ENCODE measurements around the gene EVI2B.
"Not testable (repeated sequence)": the region's sequence is repeated elsewhere in the genome, so short reads cannot be mapped to it uniquely, and the experiment has no call there.

EVI2B gene

DNA sequence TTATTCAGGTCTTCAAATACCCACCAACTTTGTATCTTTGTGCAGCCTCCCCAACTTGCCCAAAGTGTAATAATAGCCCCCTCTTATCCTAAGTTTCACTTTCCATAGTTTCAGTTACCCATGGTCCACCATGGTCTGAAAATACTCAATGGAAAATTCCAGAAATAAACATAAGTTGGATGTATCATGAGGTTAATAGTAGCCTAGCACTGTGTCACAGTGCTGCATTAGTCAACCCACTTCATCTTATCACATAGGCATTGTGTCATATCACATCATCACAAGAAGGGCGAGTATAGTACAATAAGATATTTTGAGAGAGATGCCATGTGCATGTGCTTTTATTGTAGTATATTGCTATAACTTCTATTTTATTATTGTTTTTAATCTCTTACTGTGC lies 38.7 kb downstream of the EVI2B start:
- no peak for DNase-seq (ENCODE audit: low read depth in 1 of 2, low spot score in 1 of 2)
- in situ Hi-C loops (cut with HindIII; ENCODE audit: low pct_unique_long_range_greater_than_20kb, low sequenced_read_pairs) = no loop called here
- no peak for TF ChIP-seq JUND (IDR thresholded peaks at IDR 0.05; ENCODE audit: low read depth)

GRCh38 chr17:31274252-31274651 lies 39.6 kb downstream of the EVI2B start:
- peak in 1 of 2 experiments; percentile 26 for DNase-seq (ENCODE audit: low read depth in 1 of 2, low spot score in 1 of 2)
- no peak for TF ChIP-seq JUND (IDR thresholded peaks at IDR 0.05; ENCODE audit: low read depth)
- in situ Hi-C loops (cut with HindIII; ENCODE audit: low pct_unique_long_range_greater_than_20kb, low sequenced_read_pairs) = no loop called here

GRCh38 chr17:31273516-31273915 lies 40.3 kb downstream of the EVI2B start:
- no peak for TF ChIP-seq JUND (IDR thresholded peaks at IDR 0.05; ENCODE audit: low read depth)
- DNase-seq (ENCODE audit: low read depth in 1 of 2, low spot score in 1 of 2) = no peak
- in situ Hi-C loops (cut with HindIII; ENCODE audit: low pct_unique_long_range_greater_than_20kb, low sequenced_read_pairs) = no loop called here

- no peak for DNase-seq (ENCODE audit: low read depth in 1 of 2, low spot score in 1 of 2)
- in situ Hi-C loops (cut with HindIII; ENCODE audit: low pct_unique_long_range_greater_than_20kb, low sequenced_read_pairs) = no loop called here
- no peak for TF ChIP-seq JUND (IDR thresholded peaks at IDR 0.05; ENCODE audit: low read depth)
These were observed 41.1 kb downstream of the EVI2B start for GRCh38 chr17:31272803-31273202.

- in situ Hi-C loops (cut with HindIII; ENCODE audit: low pct_unique_long_range_greater_than_20kb, low sequenced_read_pairs) = no loop called here
- DNase-seq (ENCODE audit: low read depth in 1 of 2, low spot score in 1 of 2) = no peak
- TF ChIP-seq JUND (IDR thresholded peaks at IDR 0.05; ENCODE audit: low read depth) = no peak
These were observed 41.6 kb downstream of the EVI2B start for GRCh38 chr17:31272236-31272635.

- no peak for TF ChIP-seq JUND (IDR thresholded peaks at IDR 0.05; ENCODE audit: low read depth)
- DNase-seq (ENCODE audit: low read depth in 1 of 2, low spot score in 1 of 2) = peak in 1 of 2 experiments; percentile 83
- in situ Hi-C loops (cut with HindIII; ENCODE audit: low pct_unique_long_range_greater_than_20kb, low sequenced_read_pairs) = no loop called here
These were observed 44.3 kb downstream of the EVI2B start for GRCh38 chr17:31269578-31269983.

- TF ChIP-seq JUND (IDR thresholded peaks at IDR 0.05; ENCODE audit: low read depth) = no peak
- no peak for DNase-seq (ENCODE audit: low read depth in 1 of 2, low spot score in 1 of 2)
- in situ Hi-C loops (cut with HindIII; ENCODE audit: low pct_unique_long_range_greater_than_20kb, low sequenced_read_pairs) = no loop called here
These were observed 44.7 kb downstream of the EVI2B start for GRCh38 chr17:31269036-31269577.

DNA sequence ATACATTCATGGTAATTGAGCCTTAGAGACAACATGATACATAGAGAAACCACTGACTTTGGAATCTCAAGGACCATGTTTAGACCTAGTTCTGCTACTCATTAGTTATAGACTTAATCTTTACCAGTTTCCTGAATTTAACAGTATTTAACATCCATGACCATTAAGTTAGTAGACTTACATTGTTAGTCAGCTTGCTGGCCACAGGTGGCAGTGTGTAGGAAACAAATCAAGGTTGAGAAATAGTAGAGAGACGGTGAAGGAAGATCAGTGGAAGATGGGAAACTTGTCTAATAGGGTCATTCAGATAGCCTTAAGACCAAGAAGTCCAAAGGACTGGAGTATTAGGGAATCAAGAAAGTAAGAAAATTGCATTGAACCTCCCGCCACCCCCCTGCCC lies 47.8 kb downstream of the EVI2B start:
- TF ChIP-seq JUND (IDR thresholded peaks at IDR 0.05; ENCODE audit: low read depth) = no peak
- peak in 1 of 2 experiments; percentile 23 for DNase-seq (ENCODE audit: low read depth in 1 of 2, low spot score in 1 of 2)
- in situ Hi-C loops (cut with HindIII; ENCODE audit: low pct_unique_long_range_greater_than_20kb, low sequenced_read_pairs) = no loop called here

- in situ Hi-C loops (cut with HindIII; ENCODE audit: low pct_unique_long_range_greater_than_20kb, low sequenced_read_pairs); DNase-seq (ENCODE audit: low read depth in 1 of 2, low spot score in 1 of 2): not testable (repeated sequence)
These were observed 50.9 kb downstream of the EVI2B start for GRCh38 chr17:31262923-31263322.

- in situ Hi-C loops (cut with HindIII; ENCODE audit: low pct_unique_long_range_greater_than_20kb, low sequenced_read_pairs) = no loop called here
- DNase-seq (ENCODE audit: low read depth in 1 of 2, low spot score in 1 of 2) = no peak
- no peak for TF ChIP-seq JUND (IDR thresholded peaks at IDR 0.05; ENCODE audit: low read depth)
These were observed 52.3 kb downstream of the EVI2B start for GRCh38 chr17:31261601-31262000.

GRCh38 chr17:31260151-31260550 lies 53.7 kb downstream of the EVI2B start:
- in situ Hi-C loops (cut with HindIII; ENCODE audit: low pct_unique_long_range_greater_than_20kb, low sequenced_read_pairs) = no loop called here
- DNase-seq (ENCODE audit: low read depth in 1 of 2, low spot score in 1 of 2) = no peak
- TF ChIP-seq JUND (IDR thresholded peaks at IDR 0.05; ENCODE audit: low read depth) = no peak

- in situ Hi-C loops (cut with HindIII; ENCODE audit: low pct_unique_long_range_greater_than_20kb, low sequenced_read_pairs) = no loop called here
- DNase-seq (ENCODE audit: low read depth in 1 of 2, low spot score in 1 of 2) = no peak
- no peak for TF ChIP-seq JUND (IDR thresholded peaks at IDR 0.05; ENCODE audit: low read depth)
These were observed 56.9 kb downstream of the EVI2B start for GRCh38 chr17:31256936-31257335.

DNA sequence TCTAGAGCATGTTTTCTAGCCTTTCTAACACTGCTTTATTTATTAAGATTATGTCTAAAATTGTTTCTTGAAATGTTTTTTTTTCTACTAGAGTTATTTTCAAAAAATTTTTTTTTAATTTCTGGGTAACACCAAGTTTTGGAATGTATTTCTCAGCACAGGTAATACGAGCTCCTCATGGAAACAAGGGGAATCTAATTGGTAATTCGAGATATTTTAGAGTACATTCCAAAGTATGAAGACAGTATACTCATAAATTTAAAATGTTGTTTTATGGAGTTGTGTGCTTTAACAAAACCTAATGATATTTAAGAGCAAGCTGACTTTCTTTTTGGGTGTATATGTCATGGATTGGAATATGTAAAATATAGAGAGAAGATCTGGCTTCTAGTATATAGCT lies 59.2 kb downstream of the EVI2B start:
- in situ Hi-C loops (cut with HindIII; ENCODE audit: low pct_unique_long_range_greater_than_20kb, low sequenced_read_pairs) = no loop called here
- no peak for DNase-seq (ENCODE audit: low read depth in 1 of 2, low spot score in 1 of 2)

More for the DNA sequence above, 59.2 kb downstream of the EVI2B start:
- no peak for TF ChIP-seq JUND (IDR thresholded peaks at IDR 0.05; ENCODE audit: low read depth)
